Ovary (tissue), 9 donors: ENCODE data around the gene PDCD5. TPM values are rescaled to one million over a fixed set of nuclear protein-coding genes. Genes with fewer than 3 reads are reported as not detected.

Experiments used
- DNase-seq, 5 donors: peaks; one replicate each; pipeline ENCODE4 v3.0.0-alpha.2; 2019 to 2020
- H3K27ac ChIP-seq, 2 donors: fragments of 200-600 bp; one replicate each; pipeline versions ENCODE4 v1.5.1 to v1.8.0; 2019 to 2022
- H3K27me3 ChIP-seq: fragments of 200-600 bp; one replicate; pipeline ENCODE4 v1.8.0; 2022
- H3K36me3 ChIP-seq: fragments of 200-600 bp; sonication (generic); one replicate; pipeline ENCODE4 v1.5.1; 2019
- H3K4me1 ChIP-seq: one replicate; pipeline ENCODE4 v1.8.1; 2013; ENCODE audit warnings: mild to moderate bottlenecking, moderate library complexity; ENCODE audit not compliant: insufficient read depth
- H3K4me3 ChIP-seq: fragments of 200-600 bp; sonication (generic); one replicate; pipeline ENCODE4 v1.5.1; 2017
- H3K9me3 ChIP-seq, 2 donors: fragments of 200-600 bp in 1 of 2; sonication (generic) in 1 of 2; one replicate each; pipeline versions ENCODE4 v1.5.1 to v1.8.1; 2013 to 2019; ENCODE audit warnings: mild to moderate bottlenecking in 1 of 2, moderate library complexity in 1 of 2
- CTCF ChIP-seq, 3 donors: fragments of 450-650 bp in 2 of 3; fragments of 200-600 bp in 1 of 3; IDR thresholded peaks; one replicate each; pipeline versions ENCODE4 v1.5.1 to v1.8.0; 2016 to 2022; ENCODE audit warnings: antibody characterized with exemption in 3 of 3, mild to moderate bottlenecking in 1 of 3
- EP300 ChIP-seq: sonication (generic); formaldehyde crosslinking; IDR thresholded peaks from one replicate; pipeline ENCODE4 v1.6.1; 2017; ENCODE audit warnings: antibody characterized with exemption
- POLR2A ChIP-seq: fragments of 450-650 bp; IDR thresholded peaks from one replicate; pipeline ENCODE4 v1.6.1; 2017; ENCODE audit warnings: antibody characterized with exemption, mild to moderate bottlenecking, moderate library complexity
- WGBS, 3 donors: extraction: QIAGEN DNeasy Blood & Tissue Kit in 1 of 3; methylation state at CpG; one replicate each; pipeline versions ENCODE4 v1.1.5 to v1.1.7; 2013 to 2017; 5-methylcytosine and 5-hydroxymethylcytosine counted together
- intact Hi-C, 4 donors: fragments of 100-400 bp; cut with DNase I; formaldehyde crosslinking; loops; one replicate each; pipeline versions ENCODE4 v1.11.0 to v1.15.1; 2022 to 2023
- polyA plus RNA-seq, 2 donors: library from polyadenylated mRNA; stranded (reverse); fragments of 200-250 nt in 1 of 2; fragments of 350-450 nt in 1 of 2; fragmentation: Illumina TruSeq in 1 of 2; extraction: RNeasy Lipid Tissue Mini Kit (QIAGEN cat#74804) in 1 of 2; gene quantifications; one replicate each; pipeline ENCODE4 v1.2.3, GENCODE V29; 2013 to 2014
- total RNA-seq, 7 donors: library from RNA; depleted of rRNA in 2 of 7; stranded (reverse); fragments of >200 nt in 2 of 7; fragmentation: NEBNext Ultra II Directional in 3 of 7; extraction: Animal tissue kit (Norgen Biotek cat#: 25700) in 3 of 7; gene quantifications; one replicate each; pipeline versions ENCODE4 v1.1.0 to v1.2.4, GENCODE V29; 2016 to 2023
- donor health status: DM: no; HTN: no; CAD: no; lungs with moderate emphysema.
- donor health status: DM: no; HTN: no; CAD: no.
- donor health status: Bipolar disorder and iron deficiency.
- donor health status: DM: yes; HTN: yes; CAD: no.
- donor health status: DM: no; HTN: no; CAD: no.
- donor health status: DM: yes; HTN: yes; CAD: no.

The PDCD5 gene
- total and polyA plus RNA-seq, 9 donors = 53.2 to 122 (median 67.1) TPM

DNA sequence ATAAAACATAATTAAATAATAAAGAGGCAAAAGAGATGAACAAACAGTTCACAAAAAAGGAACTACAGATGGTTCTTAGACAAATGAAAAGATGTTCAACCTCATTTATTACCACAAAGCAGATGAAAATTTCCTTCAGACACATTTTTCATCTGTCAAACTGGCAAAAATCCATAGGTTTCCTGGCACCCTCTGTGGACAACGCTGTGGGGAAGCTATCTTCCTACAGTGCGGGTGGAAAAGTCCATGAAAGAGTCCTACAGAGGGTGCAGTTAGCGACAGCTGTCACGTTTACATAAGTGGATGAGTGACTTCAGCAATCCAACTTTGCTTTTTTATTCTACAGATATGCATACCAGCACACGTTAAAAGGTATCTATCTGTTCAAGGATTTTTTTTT is 30.3 kb upstream of the PDCD5 start:
- DNase-seq = no peak
- Histone ChIP-seq H3K27ac (no peak overlapping the region), H3K4me1 (no peaks in the 10 kb centered on the region), H3K27me3 (no peaks in the 10 kb centered on the region), H3K36me3 (no peaks in the 10 kb centered on the region), H3K4me3 (no peak overlapping the region), H3K9me3 (no peaks in the 10 kb centered on the region)
- WGBS, 3 donors = 49 to 57% (median 53%) methylated on average over 5 of the region's 5 CpGs
- no peak for TF ChIP-seq EP300
- TF ChIP-seq POLR2A = no peak
- intact Hi-C loops = no loop called here

DNA sequence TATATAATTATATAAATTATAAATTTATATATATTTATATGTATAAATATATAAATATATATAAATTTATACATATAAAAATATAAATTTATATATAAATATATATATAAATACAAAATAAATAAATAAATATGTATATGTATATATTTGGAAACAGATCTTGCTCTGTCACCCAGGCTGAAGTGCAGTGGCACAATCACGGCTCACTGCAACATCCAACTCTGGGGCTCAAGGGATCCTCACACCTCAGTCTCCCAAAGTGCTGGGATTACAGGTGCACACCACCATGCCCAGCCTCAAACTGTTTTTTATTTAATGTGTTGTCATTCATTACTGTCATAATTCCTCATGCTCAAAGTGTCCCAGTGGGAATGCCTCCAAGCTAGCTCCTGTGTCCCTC is 25.2 kb upstream of the PDCD5 start:
- DNase-seq = no peak
- WGBS, 3 donors = 60 to 93% (median 93%) methylated on average over 1 of the region's 1 CpG
- H3K9me3 ChIP-seq = no peaks in the 10 kb centered on the region
- H3K36me3 ChIP-seq = no peaks in the 10 kb centered on the region
- intact Hi-C loops = no loop called here
- no peak overlapping the region for H3K4me3 ChIP-seq
- H3K27ac ChIP-seq = no peak overlapping the region
- no peaks in the 10 kb centered on the region for H3K27me3 ChIP-seq
- H3K4me1 ChIP-seq = no peaks in the 10 kb centered on the region
- TF ChIP-seq POLR2A (no peak), EP300 (no peak), CTCF (IDR thresholded peaks at IDR 0.05) (no peak)

GRCh38 chr19:32558607-32559228 is 22.3 kb upstream of the PDCD5 start:
- Histone ChIP-seq H3K4me1 (no peaks in the 10 kb centered on the region), H3K36me3 (no peaks in the 10 kb centered on the region), H3K27me3 (no peaks in the 10 kb centered on the region), H3K9me3 (no peaks in the 10 kb centered on the region), H3K27ac (no peak overlapping the region), H3K4me3 (no peak overlapping the region)
- 58 to 64% (median 62%) methylated on average over 10 of the region's 10 CpGs for WGBS, 3 donors
- TF ChIP-seq POLR2A (no peak), EP300 (no peak), CTCF (IDR thresholded peaks at IDR 0.05) (no peak)
- no peak for DNase-seq
- intact Hi-C loops = no loop called here

DNA sequence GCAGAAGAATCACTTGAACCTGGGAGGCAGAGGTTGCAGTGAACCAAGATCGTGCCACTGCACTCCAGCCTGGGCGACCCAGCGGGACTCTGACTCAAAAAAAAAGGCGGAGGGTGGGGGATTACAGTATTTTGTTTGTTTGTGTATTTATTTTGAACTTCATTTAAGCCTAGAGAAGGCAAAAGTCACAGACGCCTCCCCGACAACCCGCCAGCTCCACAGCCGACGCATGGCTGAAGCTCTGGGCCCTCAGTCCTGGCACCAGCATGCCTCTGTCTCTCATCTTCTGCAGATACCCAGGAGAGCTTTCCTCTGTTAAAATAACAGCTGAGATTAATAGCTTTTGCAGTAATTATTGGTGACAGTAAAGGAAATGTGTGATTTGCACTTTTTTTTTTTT is 17.2 kb upstream of the PDCD5 start:
- Histone ChIP-seq H3K27me3 (no peaks in the 10 kb centered on the region), H3K4me1 (no peaks in the 10 kb centered on the region), H3K9me3 (no peaks in the 10 kb centered on the region), H3K4me3 (no peak overlapping the region), H3K36me3 (no peaks in the 10 kb centered on the region), H3K27ac (no peak overlapping the region)
- TF ChIP-seq CTCF (IDR thresholded peaks at IDR 0.05) = no peak
- no peak for TF ChIP-seq EP300
- no peak for TF ChIP-seq POLR2A
- intact Hi-C loops = loop anchor here in 2 of 4 donors (10.0 kb wide), 2 partner anchors 229 to 1879 kb away; no protein-coding TSS in a partner anchor
- no peak for DNase-seq
- 86 to 89% (median 88%) methylated on average over 9 of the region's 9 CpGs for WGBS, 3 donors

DNA sequence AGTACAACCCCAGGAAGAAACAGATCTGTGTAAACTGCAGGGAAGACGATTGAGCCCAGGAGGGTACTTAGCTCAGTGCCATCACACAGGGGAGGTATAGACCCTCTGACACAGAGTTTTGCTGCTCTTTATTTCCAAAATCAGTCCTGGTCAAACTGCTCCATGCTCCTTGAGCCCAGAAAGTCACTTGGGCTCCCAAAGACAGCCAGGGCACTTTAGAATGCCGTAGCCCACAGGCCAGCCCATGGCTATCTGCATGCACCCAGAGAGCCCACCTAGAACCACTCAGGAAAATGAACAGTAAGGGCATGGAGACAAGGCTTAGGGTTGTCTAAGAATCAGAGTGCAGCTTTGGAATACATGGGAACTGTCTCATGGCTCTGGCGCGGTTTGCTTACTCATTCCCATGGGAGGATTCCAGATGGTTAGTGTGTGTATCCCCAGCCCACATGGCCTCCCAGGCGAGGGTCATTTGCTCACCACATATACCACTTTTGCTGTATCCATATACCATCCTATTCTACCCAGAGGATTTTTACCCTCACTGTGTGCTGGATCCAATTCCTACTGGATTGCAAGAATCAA is 14.7 kb upstream of the PDCD5 start:
- Histone ChIP-seq H3K4me1 (no peaks in the 10 kb centered on the region), H3K4me3 (no peak overlapping the region), H3K9me3 (no peaks in the 10 kb centered on the region), H3K36me3 (no peaks in the 10 kb centered on the region), H3K27ac (no peak overlapping the region), H3K27me3 (no peaks in the 10 kb centered on the region)
- no peak for DNase-seq
- intact Hi-C loops = loop anchor here in 2 of 4 donors (10.0 kb wide), 2 partner anchors 232 to 1882 kb away; no protein-coding TSS in a partner anchor
- 60 to 76% (median 71%) methylated on average over 5 of the region's 5 CpGs for WGBS, 3 donors
- TF ChIP-seq CTCF (IDR thresholded peaks at IDR 0.05) = no peak
- TF ChIP-seq EP300 = no peak
- no peak for TF ChIP-seq POLR2A
